Stimulated activated CD4-positive, alpha-beta T cell treated with anti-CD3 and anti-CD28 coated beads, Interleukin-4, amount 100 ng/mL, for 4 hours (primary cell): Measurements from ENCODE around the gene CTNNBL1.
"Not testable (repeated sequence)": the region's sequence is repeated elsewhere in the genome, so short reads cannot be mapped to it uniquely, and the experiment has no call there.

Source experiments
- DNase-seq, 2 experiments: peaks; one replicate each; pipeline ENCODE4 v3.0.0-alpha.2; 2020

Gene CTNNBL1

GRCh38 chr20:37827605-37828004 lies 133.8 kb downstream of the CTNNBL1 start:
- DNase-seq = no peak

- no peak for DNase-seq
Observed at GRCh38 chr20:37828684-37829083, 134.9 kb downstream of the CTNNBL1 start.

- no peak for DNase-seq
Observed at GRCh38 chr20:37829128-37829527, 135.3 kb downstream of the CTNNBL1 start.

GRCh38 chr20:37833221-37833896 lies 139.5 kb downstream of the CTNNBL1 start:
- no peak for DNase-seq

- DNase-seq = no peak
Observed at GRCh38 chr20:37836926-37837325, 143.1 kb downstream of the CTNNBL1 start.

GRCh38 chr20:37837924-37838323 lies 144.1 kb downstream of the CTNNBL1 start:
- DNase-seq = no peak

- no peak for DNase-seq
Observed at GRCh38 chr20:37838769-37839431, 145.1 kb downstream of the CTNNBL1 start.

- DNase-seq = no peak
Observed at GRCh38 chr20:37839432-37839827, 145.6 kb downstream of the CTNNBL1 start.

- DNase-seq = no peak
Observed at GRCh38 chr20:37839955-37840354, 146.1 kb downstream of the CTNNBL1 start.

- DNase-seq = no peak
Observed at GRCh38 chr20:37841389-37841788, 147.6 kb downstream of the CTNNBL1 start.

GRCh38 chr20:37841971-37842370 lies 148.1 kb downstream of the CTNNBL1 start:
- DNase-seq = no peak

- DNase-seq = no peak
Observed at GRCh38 chr20:37845241-37845681, 151.4 kb downstream of the CTNNBL1 start.

- no peak for DNase-seq
Observed at GRCh38 chr20:37845878-37846277, 152.0 kb downstream of the CTNNBL1 start.

- DNase-seq = no peak
Observed at GRCh38 chr20:37846573-37846972, 152.7 kb downstream of the CTNNBL1 start.

GRCh38 chr20:37848706-37849105 lies 154.9 kb downstream of the CTNNBL1 start:
- no peak for DNase-seq

GRCh38 chr20:37849156-37849555 lies 155.3 kb downstream of the CTNNBL1 start:
- DNase-seq = no peak

GRCh38 chr20:37849566-37849965 lies 155.7 kb downstream of the CTNNBL1 start:
- DNase-seq = no peak

GRCh38 chr20:37850036-37850592 lies 156.3 kb downstream of the CTNNBL1 start:
- DNase-seq = no peak

GRCh38 chr20:37850724-37851355 lies 157.0 kb downstream of the CTNNBL1 start:
- no peak for DNase-seq

GRCh38 chr20:37852666-37853065 lies 158.8 kb downstream of the CTNNBL1 start:
- no peak for DNase-seq

GRCh38 chr20:37853823-37854375 lies 160.1 kb downstream of the CTNNBL1 start:
- DNase-seq = no peak

GRCh38 chr20:37856034-37856433 lies 162.2 kb downstream of the CTNNBL1 start:
- not testable (repeated sequence) for DNase-seq

- no peak for DNase-seq
Observed at GRCh38 chr20:37856932-37857660, 163.3 kb downstream of the CTNNBL1 start.
